GM23338 (cell line): ENCODE results near the gene IER5L.

Experiments
- CREB1 ChIP-seq: fragments of 250-450 bp; sonication (Bioruptor Pico); IDR thresholded peaks from 2 replicates; pipeline ENCODE4 v1.5.0; 2020; ENCODE audit warnings: low read depth, mild to moderate bottlenecking, moderate library complexity
- EZH2 ChIP-seq: fragments of 200-600 bp; sonication (generic); IDR thresholded peaks from one replicate; pipeline ENCODE4 v1.8.0; 2017; ENCODE audit warnings: antibody characterized with exemption, mild to moderate bottlenecking, low read depth; ENCODE audit not compliant: unreplicated experiment
- EZH2phosphoT487 ChIP-seq: fragments of 200-600 bp; sonication (generic); IDR thresholded peaks from one replicate; pipeline ENCODE4 v1.8.1; 2018; ENCODE audit warnings: antibody characterized with exemption; ENCODE audit not compliant: unreplicated experiment
- POLR2AphosphoS5 ChIP-seq: IDR thresholded peaks from 2 replicates; pipeline ENCODE4 v1.6.1; 2016; ENCODE audit warnings: antibody characterized with exemption, low read depth
- TF ChIP-seq, protein P1 (sequence below), 2 experiments: fragments of 200-600 bp in 1 of 2; sonication (generic) in 1 of 2; conservative IDR thresholded peaks; 2 replicates each; pipeline versions ENCODE4 v1.5.1 to v1.6.1; 2016 to 2017; ENCODE audit warnings: antibody characterized with exemption in 2 of 2, low read depth in 2 of 2, mild to moderate bottlenecking in 2 of 2, moderate library complexity in 1 of 2
- TF ChIP-seq, protein P2 (sequence below): IDR thresholded peaks from one replicate; pipeline ENCODE4 v1.6.1; 2018; ENCODE audit warnings: antibody characterized with exemption; ENCODE audit not compliant: unreplicated experiment

DNA sequence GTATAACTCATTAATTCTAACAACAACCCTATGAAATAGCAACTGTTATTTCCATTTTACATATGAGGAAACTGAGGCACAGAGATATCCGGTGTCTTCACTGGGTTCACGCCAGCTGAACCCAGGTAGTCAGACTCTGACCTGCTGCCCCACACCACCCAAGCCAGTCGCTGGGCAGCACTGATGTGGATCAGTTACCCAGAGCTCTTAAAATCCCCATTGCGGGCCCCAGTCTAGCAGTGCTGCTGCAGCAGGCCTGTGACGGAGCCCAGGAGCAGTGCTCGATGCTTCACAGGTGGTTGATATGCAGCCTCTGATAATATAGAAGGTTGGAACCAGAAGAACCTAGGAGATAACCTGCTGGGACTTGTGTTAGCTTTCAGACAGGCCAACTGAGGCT lies 42.6 kb downstream of the IER5L start:
- no peak for TF ChIP-seq CREB1
- no peak for TF ChIP-seq EZH2phosphoT487
- TF ChIP-seq, protein P1, sequence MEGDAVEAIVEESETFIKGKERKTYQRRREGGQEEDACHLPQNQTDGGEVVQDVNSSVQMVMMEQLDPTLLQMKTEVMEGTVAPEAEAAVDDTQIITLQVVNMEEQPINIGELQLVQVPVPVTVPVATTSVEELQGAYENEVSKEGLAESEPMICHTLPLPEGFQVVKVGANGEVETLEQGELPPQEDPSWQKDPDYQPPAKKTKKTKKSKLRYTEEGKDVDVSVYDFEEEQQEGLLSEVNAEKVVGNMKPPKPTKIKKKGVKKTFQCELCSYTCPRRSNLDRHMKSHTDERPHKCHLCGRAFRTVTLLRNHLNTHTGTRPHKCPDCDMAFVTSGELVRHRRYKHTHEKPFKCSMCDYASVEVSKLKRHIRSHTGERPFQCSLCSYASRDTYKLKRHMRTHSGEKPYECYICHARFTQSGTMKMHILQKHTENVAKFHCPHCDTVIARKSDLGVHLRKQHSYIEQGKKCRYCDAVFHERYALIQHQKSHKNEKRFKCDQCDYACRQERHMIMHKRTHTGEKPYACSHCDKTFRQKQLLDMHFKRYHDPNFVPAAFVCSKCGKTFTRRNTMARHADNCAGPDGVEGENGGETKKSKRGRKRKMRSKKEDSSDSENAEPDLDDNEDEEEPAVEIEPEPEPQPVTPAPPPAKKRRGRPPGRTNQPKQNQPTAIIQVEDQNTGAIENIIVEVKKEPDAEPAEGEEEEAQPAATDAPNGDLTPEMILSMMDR (conservative IDR thresholded peaks at IDR 0.05; ENCODE audit: low read depth in 2 of 2): no peak
- TF ChIP-seq POLR2AphosphoS5: no peak
- TF ChIP-seq, protein P2, sequence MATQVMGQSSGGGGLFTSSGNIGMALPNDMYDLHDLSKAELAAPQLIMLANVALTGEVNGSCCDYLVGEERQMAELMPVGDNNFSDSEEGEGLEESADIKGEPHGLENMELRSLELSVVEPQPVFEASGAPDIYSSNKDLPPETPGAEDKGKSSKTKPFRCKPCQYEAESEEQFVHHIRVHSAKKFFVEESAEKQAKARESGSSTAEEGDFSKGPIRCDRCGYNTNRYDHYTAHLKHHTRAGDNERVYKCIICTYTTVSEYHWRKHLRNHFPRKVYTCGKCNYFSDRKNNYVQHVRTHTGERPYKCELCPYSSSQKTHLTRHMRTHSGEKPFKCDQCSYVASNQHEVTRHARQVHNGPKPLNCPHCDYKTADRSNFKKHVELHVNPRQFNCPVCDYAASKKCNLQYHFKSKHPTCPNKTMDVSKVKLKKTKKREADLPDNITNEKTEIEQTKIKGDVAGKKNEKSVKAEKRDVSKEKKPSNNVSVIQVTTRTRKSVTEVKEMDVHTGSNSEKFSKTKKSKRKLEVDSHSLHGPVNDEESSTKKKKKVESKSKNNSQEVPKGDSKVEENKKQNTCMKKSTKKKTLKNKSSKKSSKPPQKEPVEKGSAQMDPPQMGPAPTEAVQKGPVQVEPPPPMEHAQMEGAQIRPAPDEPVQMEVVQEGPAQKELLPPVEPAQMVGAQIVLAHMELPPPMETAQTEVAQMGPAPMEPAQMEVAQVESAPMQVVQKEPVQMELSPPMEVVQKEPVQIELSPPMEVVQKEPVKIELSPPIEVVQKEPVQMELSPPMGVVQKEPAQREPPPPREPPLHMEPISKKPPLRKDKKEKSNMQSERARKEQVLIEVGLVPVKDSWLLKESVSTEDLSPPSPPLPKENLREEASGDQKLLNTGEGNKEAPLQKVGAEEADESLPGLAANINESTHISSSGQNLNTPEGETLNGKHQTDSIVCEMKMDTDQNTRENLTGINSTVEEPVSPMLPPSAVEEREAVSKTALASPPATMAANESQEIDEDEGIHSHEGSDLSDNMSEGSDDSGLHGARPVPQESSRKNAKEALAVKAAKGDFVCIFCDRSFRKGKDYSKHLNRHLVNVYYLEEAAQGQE: no peak
- TF ChIP-seq EZH2: no peak
